K562 (cell line): ENCODE data around the gene C2orf42. TPM values are rescaled to one million over a fixed set of nuclear protein-coding genes. Genes with fewer than 3 reads are reported as not detected.

Experiments
- ATAC-seq: fragments of 200-7000 bp; cut with Tn5 transposase; 3 replicates; pipeline ENCODE4 v1.9.1; 2020; ENCODE audit warnings: moderate library complexity
- BruUV-seq: library from RNA; stranded (reverse); fragments of 400-500 nt; replicated peaks from 2 replicates; lab custom pipeline; 2021; lab: Mats Ljungman, UMichigan
- CTCF ChIA-PET: fragments of 300-600 bp; formaldehyde crosslinking; extraction: SDS; loops from one replicate; lab custom pipeline; 2021; ENCODE audit warnings: low intra/inter-chr PET ratio; lab: Yijun Ruan, JAX
- POLR2A ChIA-PET: fragments of 300-600, 350-650 bp; sonication (Branson Sonifier 250); formaldehyde crosslinking; extraction: SDS; loops from one replicate; lab custom pipeline; 2021; ENCODE audit warnings: antibody characterized with exemption, inconsistent platforms; lab: Yijun Ruan, JAX
- DNase-seq, 4 experiments: peaks; one replicate each; pipeline versions ENCODE4 v3.0.0 to v3.0.0-alpha.2; 2011 to 2018; ENCODE audit warnings: low spot score in 3 of 4, mixed read lengths in 3 of 4; ENCODE audit errors: extremely low read depth in 1 of 4
- FAIRE-seq: peaks from 2 replicates; lab custom pipeline; 2011; peaks lifted over from hg19 to GRCh38; lab: Jason Lieb, UNC
- H2AFZ ChIP-seq: 2 replicates; pipeline ENCODE4 v1.6.0; 2011; ENCODE audit warnings: low read depth, low read length, control low read depth, inconsistent platforms
- H3K27ac ChIP-seq: fragments of 200-600 bp; 3 replicates; pipeline ENCODE4 v1.8.0; 2011; ENCODE audit warnings: low read depth, mild to moderate bottlenecking, control low read depth, inconsistent platforms, low read length, moderate library complexity, mixed read lengths; ENCODE audit errors: extremely low read depth
- H3K27me3 ChIP-seq, 2 experiments: fragments of 300-600 bp in 1 of 2; 2 replicates in 1 of 2; 3 replicates in 1 of 2; pipeline versions ENCODE4 v1.6.0 to v1.8.0; 2011; ENCODE audit warnings: inconsistent platforms in 2 of 2, low read length in 2 of 2, mild to moderate bottlenecking in 1 of 2, mixed read lengths in 1 of 2, moderate library complexity in 1 of 2; ENCODE audit not compliant: control insufficient read depth in 2 of 2, insufficient read depth in 2 of 2
- H3K36me3 ChIP-seq: fragments of 300-600 bp; 3 replicates; pipeline ENCODE4 v1.8.0; 2011; ENCODE audit warnings: mild to moderate bottlenecking, low read length, inconsistent platforms; ENCODE audit not compliant: control insufficient read depth, insufficient read depth
- H3K4me1 ChIP-seq, 2 experiments: fragments of 200-600 bp in 1 of 2; replicated peaks in 1 of 2; 2 replicates in 1 of 2; 3 replicates in 1 of 2; pipeline versions ENCODE4 v1.5.1 to v1.8.0; 2011; ENCODE audit warnings: inconsistent platforms in 2 of 2, low read length in 2 of 2, mild to moderate bottlenecking in 1 of 2, mixed read lengths in 1 of 2, moderate library complexity in 1 of 2; ENCODE audit not compliant: control insufficient read depth in 2 of 2, insufficient read depth in 2 of 2
- H3K4me2 ChIP-seq: 2 replicates; pipeline ENCODE4 v1.6.1; 2011; ENCODE audit warnings: low read length, control low read depth, inconsistent platforms, mixed read lengths; ENCODE audit not compliant: insufficient read depth
- H3K4me3 ChIP-seq: fragments of 200-600 bp; sonication (generic), shearing (Covaris generic); 2 replicates; pipeline ENCODE4 v1.5.1; 2016; ENCODE audit warnings: control low read depth, inconsistent platforms
- H3K79me2 ChIP-seq: fragments of 200-600 bp; 3 replicates; pipeline ENCODE4 v1.8.0; 2011; ENCODE audit warnings: low read length, inconsistent platforms; ENCODE audit not compliant: control insufficient read depth, insufficient read depth
- H3K9ac ChIP-seq, 2 experiments: 2 replicates each; pipeline versions ENCODE4 v1.6.0 to v1.6.1; 2011; ENCODE audit warnings: low read depth in 2 of 2, low read length in 2 of 2, control low read depth in 1 of 2, inconsistent platforms in 1 of 2, mild to moderate bottlenecking in 1 of 2, mixed read lengths in 1 of 2; ENCODE audit not compliant: insufficient read depth in 1 of 2
- H3K9me1 ChIP-seq: one replicate; pipeline ENCODE4 v1.6.0; 2011; ENCODE audit warnings: inconsistent platforms, mild to moderate bottlenecking, low read length, moderate library complexity; ENCODE audit not compliant: control insufficient read depth, insufficient read depth
- H3K9me3 ChIP-seq: replicated peaks from 2 replicates; pipeline ENCODE4 v1.5.1; 2011; ENCODE audit warnings: low read depth, low read length, inconsistent platforms; ENCODE audit not compliant: control insufficient read depth, insufficient read depth
- H4K20me1 ChIP-seq: replicated peaks from 2 replicates; pipeline ENCODE4 v1.6.1; 2011; ENCODE audit warnings: low read length, inconsistent platforms, mixed read lengths; ENCODE audit not compliant: control insufficient read depth, insufficient read depth
- AFF1 ChIP-seq, 2 experiments: fragments of 450-650 bp; IDR thresholded peaks; 2 replicates each; pipeline ENCODE4 v1.6.1; 2018; ENCODE audit warnings: mild to moderate bottlenecking in 2 of 2, low read depth in 1 of 2; ENCODE audit not compliant: partially characterized antibody in 2 of 2
- CBX3 ChIP-seq, 2 experiments: IDR thresholded peaks; 1 replicate in 1 of 2; 2 replicates in 1 of 2; pipeline ENCODE4 v1.6.1; 2012; ENCODE audit warnings: inconsistent platforms in 2 of 2, low read length in 2 of 2, borderline replicate concordance in 1 of 2, control low read depth in 1 of 2
- DDX20 ChIP-seq: fragments of 450-650 bp; IDR thresholded peaks from 2 replicates; pipeline ENCODE4 v1.6.1; 2016; ENCODE audit warnings: missing genetic modification characterization, low read depth, mild to moderate bottlenecking, missing compliant biosample characterization, moderate library complexity
- ETS2 ChIP-seq: IDR thresholded peaks from 2 replicates; pipeline ENCODE4 v1.6.1; 2016; ENCODE audit warnings: borderline replicate concordance, missing genetic modification characterization, mild to moderate bottlenecking, moderate library complexity, missing compliant biosample characterization; ENCODE audit not compliant: poor library complexity, severe bottlenecking
- FOS ChIP-seq: IDR thresholded peaks from 3 replicates; pipeline ENCODE4 v1.6.1; 2011; ENCODE audit not compliant: insufficient read length; ENCODE audit errors: extremely low read depth
- MCM5 ChIP-seq: fragments of 450-650 bp; IDR thresholded peaks from 2 replicates; pipeline ENCODE4 v1.6.1; 2016; ENCODE audit warnings: low read depth
- MIER1 ChIP-seq: fragments of 450-650 bp; IDR thresholded peaks from 2 replicates; pipeline ENCODE4 v1.6.1; 2016; ENCODE audit warnings: antibody characterized with exemption, mild to moderate bottlenecking, low read depth
- MXD1 ChIP-seq: fragments of 250-450 bp; sonication (Bioruptor Pico); IDR thresholded peaks from 2 replicates; pipeline ENCODE4 v1.8.0; 2021; ENCODE audit warnings: borderline replicate concordance, mild to moderate bottlenecking, moderate library complexity; ENCODE audit not compliant: poor library complexity, severe bottlenecking
- NR4A1 ChIP-seq, 2 experiments: fragments of 250-450 bp in 1 of 2; fragments of 450-650 bp in 1 of 2; sonication (Bioruptor Pico) in 1 of 2; IDR thresholded peaks; 2 replicates each; pipeline versions ENCODE4 v1.4.0 to v1.6.1; 2016 to 2020; ENCODE audit warnings: mild to moderate bottlenecking in 2 of 2, missing compliant biosample characterization in 1 of 2, missing genetic modification characterization in 1 of 2, moderate library complexity in 1 of 2
- SPI1 ChIP-seq: IDR thresholded peaks from 2 replicates; pipeline ENCODE4 v1.6.1; 2011; ENCODE audit warnings: low read depth, low read length, control low read depth, borderline replicate concordance
- TCFL5 ChIP-seq: fragments of 250-450 bp; sonication (Bioruptor Pico); conservative IDR thresholded peaks from 2 replicates; pipeline ENCODE4 v1.6.1; 2021; ENCODE audit warnings: mild to moderate bottlenecking, moderate library complexity, matching md5 sums
- ZNF395 ChIP-seq: fragments of 200-800 bp; sonication (Bioruptor generic); IDR thresholded peaks from 2 replicates; pipeline ENCODE4 v1.6.1; 2017; ENCODE audit warnings: missing genetic modification characterization, missing compliant biosample characterization
- ZNF589 ChIP-seq: fragments of 200-800 bp; sonication (Bioruptor generic); IDR thresholded peaks from 2 replicates; pipeline ENCODE4 v1.6.1; 2016; ENCODE audit warnings: low read depth, missing genetic modification characterization, missing compliant biosample characterization
- WGBS: fragments of 100-300 bp; shearing (Covaris generic); methylation state at CpG from one replicate; pipeline ENCODE4 v1.1.6; 2016; ENCODE audit warnings: low coverage, mixed read lengths; ENCODE audit not compliant: insufficient coverage; ENCODE audit errors: missing lambda C conversion rate; 5-methylcytosine and 5-hydroxymethylcytosine counted together
- in situ Hi-C: fragments of 300-500 bp; cut with MboI; formaldehyde crosslinking; loops from 4 replicates; pipeline ENCODE4 v1.15.0; 2018; ENCODE audit warnings: inconsistent platforms, mixed read lengths
- intact Hi-C: fragments of 100-400 bp; cut with micrococcal nuclease; formaldehyde crosslinking; loops from 2 replicates; pipeline ENCODE4 v1.14.2; 2022
- polyA plus RNA-seq, 8 experiments: library from polyadenylated mRNA; depleted of rRNA in 4 of 8; stranded (reverse) in 5 of 8; unstranded in 3 of 8; fragments of >200 nt; fragmentation: Nextera tagmentation in 2 of 8; fragmentation: Illumina TruSeq in 1 of 8; extraction: Ambion mirVana in 2 of 8; extraction: Trizol in 1 of 8; gene quantifications; 2 replicates each; pipeline versions ENCODE4 v1.2.1 to v1.2.3, GENCODE V29; 2011 to 2014; ENCODE audit warnings: inconsistent platforms in 1 of 8, missing spikeins in 1 of 8
- total RNA-seq, 7 experiments: library from RNA; depleted of rRNA in 6 of 7; stranded (reverse); fragments of >200 nt in 6 of 7; fragmentation: Illumina TruSeq in 2 of 7; extraction: Trizol in 2 of 7; gene quantifications; 2 replicates each; pipeline versions ENCODE4 v1.2.1 to v1.2.3, GENCODE V29; 2011 to 2021; ENCODE audit warnings: low replicate concordance in 1 of 7

The C2orf42 gene
- total and polyA plus RNA-seq, 9 of the 15 experiments (the other 6 are each of a cell fraction or from before 2014, with no cell fraction given): 4.6 to 10.9 (median 7.5) TPM

- H3K79me2 ChIP-seq: peaks cover 12% of the 10 kb centered on the region; the same call in 2 of the 3 replicates
- peaks cover 56 to 58% of the 10 kb centered on the region in 2 experiments for H3K4me1 ChIP-seq
- H3K27ac ChIP-seq: peak overlapping the region; percentile 83
- no peak; the same call in 2 of the 3 replicates for ATAC-seq
- H3K4me3 ChIP-seq: no peak overlapping the region
- peak overlapping the region; percentile 84 for H2AFZ ChIP-seq
- CTCF ChIA-PET: interaction anchor here (0.5 kb wide), 1 partner anchor 26 kb away, joined by 4 read pairs; no protein-coding TSS in a partner anchor
- POLR2A ChIA-PET: interaction anchor here (0.8 to 1.8 kb wide), 9 partner anchors 9 to 172 kb away, joined by 3 to 10 read pairs (median 4); partner anchors contain the start of gene SNRPG
- H3K9me1 ChIP-seq: no peaks in the 10 kb centered on the region
- 29% methylated on average over 6 of the region's 6 CpGs for WGBS
- intact Hi-C loops (no loop called here), in situ Hi-C loops (loop anchor here (5.0 kb wide), 1 partner anchor 34 kb away; the partner anchor contains the start of gene PCBP1)
- peak in 1 of 4 experiments; percentile 42 for DNase-seq
- H3K9ac ChIP-seq: peak overlapping the region; percentile 52 to 88; a peak in 3 of 4 replicates
- no peaks in the 10 kb centered on the region for H3K27me3 ChIP-seq
- FAIRE-seq: no peak
- no peaks in the 10 kb centered on the region for H4K20me1 ChIP-seq
- peak overlapping the region; percentile 47; the same call in 1 of the 2 replicates for H3K4me2 ChIP-seq
- H3K36me3 ChIP-seq: no peaks in the 10 kb centered on the region
- no peaks in the 10 kb centered on the region for H3K9me3 ChIP-seq
- no TSS peak for BruUV-seq
- TF ChIP-seq ETS2: no peak
- TF ChIP-seq CBX3 (IDR thresholded peaks at IDR 0.05; ENCODE audit: borderline replicate concordance in 1 of 2, low read length in 2 of 2): no peak
- TF ChIP-seq DDX20 (tag): no peak
- no peak for TF ChIP-seq NR4A1 (CRISPR knock-in tag; IDR thresholded peaks at IDR 0.05)
- TF ChIP-seq NR4A1 (tag; IDR thresholded peaks at IDR 0.05): peak; percentile 48; the same call in 1 of the 2 replicates
- no peak for TF ChIP-seq FOS
- TF ChIP-seq ZNF589 (CRISPR knock-in tag): no peak
- peak; percentile 38; the same call in 1 of the 2 replicates for TF ChIP-seq ZNF395 (CRISPR knock-in tag)
- no peak for TF ChIP-seq MXD1 (CRISPR knock-in tag)
- no peak for TF ChIP-seq MIER1
- TF ChIP-seq MCM5: no peak
- TF ChIP-seq SPI1: peak; percentile 13; the same call in 1 of the 2 replicates
- 0 out of 2 replicates have a peak, but pooled peaks have one; percentile 3 for TF ChIP-seq TCFL5
- TF ChIP-seq AFF1 (IDR thresholded peaks at IDR 0.05; ENCODE audit: low read depth in 1 of 2, partially characterized antibody in 2 of 2): no peak
These were observed 69.0 kb downstream of the C2orf42 start for GRCh38 chr2:70121627-70122372.
